Measurements from ENCODE around the gene PYROXD2. TPM values are rescaled to one million over a fixed set of nuclear protein-coding genes. Genes with fewer than 3 reads are reported as not detected.

The PYROXD2 gene
- total and polyA plus RNA-seq, 10 of the 15 experiments (the other 5 are each of a cell fraction or from before 2014, with no cell fraction given), result 4.8 to 15.8 (median 11.1) TPM

GRCh38 chr10:98417973-98418664 is 3.1 kb upstream of the PYROXD2 start:
- POLR2A ChIA-PET, result no interaction called here
- peaks cover 5% of the 10 kb centered on the region for H3K4me1 ChIP-seq (ENCODE audit: control insufficient read depth, insufficient read depth, low read length)
- H3K9me3 ChIP-seq (replicated peaks; ENCODE audit: control insufficient read depth, insufficient read depth, low read length), result no peaks in the 10 kb centered on the region
- CTCF ChIA-PET, result no interaction called here
- no peak overlapping the region for H3K27ac ChIP-seq (ENCODE audit: control insufficient read depth, insufficient read depth)
- no peaks in the 10 kb centered on the region for H3K27me3 ChIP-seq (replicated peaks in 1 of 2; ENCODE audit: control insufficient read depth in 2 of 2, insufficient read depth in 2 of 2, low read length in 1 of 2)
- peaks cover 5 to 13% of the 10 kb centered on the region in 2 experiments; a peak in 2 of 4 replicates for H3K36me3 ChIP-seq (ENCODE audit: control insufficient read depth in 2 of 2, insufficient read depth in 2 of 2, low read length in 1 of 2)
- DNase-seq (ENCODE audit: low read depth, low spot score) (no peak), FAIRE-seq (no peak), ATAC-seq (no peak)
- WGBS (ENCODE audit: insufficient coverage, insufficient replicate concordance, low lambda C conversion rate, missing lambda C conversion rate), result 94% methylated on average over 21 of the region's 21 CpGs
- H4K20me1 ChIP-seq (ENCODE audit: control insufficient read depth, insufficient read depth), result no peaks in the 10 kb centered on the region
- BruUV-seq (replicated peaks), result no TSS peak
- H3K79me2 ChIP-seq (ENCODE audit: control insufficient read depth, insufficient read depth, low read length), result no peaks in the 10 kb centered on the region
- no peak overlapping the region for H2AFZ ChIP-seq (ENCODE audit: control insufficient read depth, low read depth, low read length)
- in situ Hi-C loops (cut with MboI), result no loop called here
- no peak overlapping the region for H3K4me2 ChIP-seq (ENCODE audit: control insufficient read depth, insufficient read depth)
- SMC1A ChIA-PET (ENCODE audit: uncharacterized antibody, unreplicated experiment), result interaction anchor here (1.0 kb wide), 1 partner anchor 248 kb away, joined by 4 read pairs; no protein-coding TSS in a partner anchor
- no peak for TF ChIP-seq IRF5 (IDR thresholded peaks at IDR 0.05; ENCODE audit: borderline replicate concordance)
- no peak for TF ChIP-seq TCF12 (IDR thresholded peaks at IDR 0.05; ENCODE audit: low read depth, low read length)
- TF ChIP-seq CREB1 (IDR thresholded peaks at IDR 0.05; ENCODE audit: low read depth), result no peak
- no peak for TF ChIP-seq SMAD5 (IDR thresholded peaks at IDR 0.05; ENCODE audit: low read depth)
- TF ChIP-seq ZNF24 (IDR thresholded peaks at IDR 0.05), result no peak
- no peak for TF ChIP-seq ELK1 (IDR thresholded peaks at IDR 0.05; ENCODE audit: low read depth, low read length)
- TF ChIP-seq NRF1 (conservative IDR thresholded peaks at IDR 0.05; ENCODE audit: low read depth, low read length), result no peak
- no peak for TF ChIP-seq HDGF (IDR thresholded peaks at IDR 0.05)
- RAD21 ChIA-PET (ENCODE audit: unreplicated experiment), result no interaction called here
- H3K4me3 ChIP-seq, result no peak overlapping the region
- intact Hi-C loops (cut with micrococcal nuclease; ENCODE audit: unreplicated experiment), result no loop called here
- no peak overlapping the region for H3K9ac ChIP-seq (ENCODE audit: control insufficient read depth, insufficient read depth, low read length)

All from GM12878 (cell line).